SK-N-MC (cell line): ENCODE data around the gene DHX29.

Source experiments
- DNase-seq: peaks from one replicate; pipeline ENCODE4 v3.0.0-alpha.2; 2011; ENCODE audit warnings: low read depth, low spot score
- H3K27ac ChIP-seq: fragments of 200-600 bp; sonication (generic); 2 replicates; pipeline ENCODE4 v1.5.1; 2016; ENCODE audit warnings: mixed run types
- H3K36me3 ChIP-seq: fragments of 200-600 bp; sonication (generic); 2 replicates; pipeline ENCODE4 v1.6.1; 2017; ENCODE audit warnings: antibody characterized with exemption, low read length, mixed read lengths; ENCODE audit not compliant: insufficient read depth
- H3K4me3 ChIP-seq: fragments of 200-600 bp; sonication (generic); 2 replicates; pipeline ENCODE4 v1.5.1; 2016
- H3K9ac ChIP-seq: fragments of 200-600 bp; sonication (generic); 2 replicates; pipeline ENCODE4 v1.8.0; 2017; ENCODE audit warnings: mixed run types, mixed read lengths; ENCODE audit not compliant: insufficient read length
- H3K9me3 ChIP-seq: fragments of 200-600 bp; sonication (generic); 2 replicates; pipeline ENCODE4 v1.6.1; 2017; ENCODE audit warnings: low read depth, mild to moderate bottlenecking, antibody characterized with exemption, low read length, moderate library complexity, mixed read lengths
- EZH2 ChIP-seq: fragments of 200-600 bp; sonication (generic); IDR thresholded peaks from one replicate; pipeline ENCODE4 v1.6.1; 2017; ENCODE audit warnings: antibody characterized with exemption
- FOXP2 ChIP-seq: optimal IDR thresholded peaks from 2 replicates; pipeline ENCODE3; 2011; ENCODE audit warnings: mild to moderate bottlenecking, moderate library complexity; ENCODE audit not compliant: insufficient read depth; ENCODE audit errors: extremely low read length, control extremely low read depth
- POLR2AphosphoS5 ChIP-seq: IDR thresholded peaks from 2 replicates; pipeline ENCODE4 v1.6.1; 2012; ENCODE audit warnings: mild to moderate bottlenecking, low read depth, low read length, borderline replicate concordance

DHX29 gene

GRCh38 chr5:55226027-55226933 lies 81.2 kb downstream of the DHX29 start:
- no peak overlapping the region for H3K27ac ChIP-seq
- no peaks in the 10 kb centered on the region for H3K9me3 ChIP-seq
- peak overlapping the region; percentile 74 for H3K9ac ChIP-seq
- peak; percentile 32 for DNase-seq
- peak; percentile 45 for TF ChIP-seq POLR2AphosphoS5
- no peak for TF ChIP-seq FOXP2
- H3K4me3 ChIP-seq, result peak overlapping the region; percentile 92
- H3K36me3 ChIP-seq, result no peaks in the 10 kb centered on the region; the same call in 1 of the 2 replicates

GRCh38 chr5:55225346-55225745 lies 82.1 kb downstream of the DHX29 start:
- no peaks in the 10 kb centered on the region for H3K9me3 ChIP-seq
- no peak overlapping the region for H3K27ac ChIP-seq
- H3K9ac ChIP-seq, result no peak overlapping the region
- H3K4me3 ChIP-seq, result no peak overlapping the region
- no peak for DNase-seq
- TF ChIP-seq EZH2 (no peak), FOXP2 (no peak), POLR2AphosphoS5 (no peak)
- no peaks in the 10 kb centered on the region; the same call in 1 of the 2 replicates for H3K36me3 ChIP-seq

- Histone ChIP-seq H3K9ac (no peak overlapping the region), H3K27ac (no peak overlapping the region), H3K4me3 (no peak overlapping the region), H3K36me3 (no peaks in the 10 kb centered on the region; the same call in 1 of the 2 replicates), H3K9me3 (no peaks in the 10 kb centered on the region)
- no peak for TF ChIP-seq FOXP2
- no peak for TF ChIP-seq POLR2AphosphoS5
- TF ChIP-seq EZH2, result no peak
- no peak for DNase-seq
Observed at GRCh38 chr5:55223812-55224240, 83.7 kb downstream of the DHX29 start.

- DNase-seq, result no peak
- TF ChIP-seq POLR2AphosphoS5, result no peak
- TF ChIP-seq EZH2, result no peak
- TF ChIP-seq FOXP2, result no peak
- H3K9ac ChIP-seq, result no peak overlapping the region
- H3K4me3 ChIP-seq, result no peak overlapping the region
- no peaks in the 10 kb centered on the region; the same call in 1 of the 2 replicates for H3K36me3 ChIP-seq
- H3K9me3 ChIP-seq, result no peaks in the 10 kb centered on the region
- no peak overlapping the region for H3K27ac ChIP-seq
Observed at GRCh38 chr5:55222985-55223811, 84.3 kb downstream of the DHX29 start.

- TF ChIP-seq FOXP2 (no peak), EZH2 (no peak), POLR2AphosphoS5 (no peak)
- Histone ChIP-seq H3K9ac (no peak overlapping the region), H3K4me3 (no peak overlapping the region), H3K9me3 (no peaks in the 10 kb centered on the region), H3K36me3 (no peaks in the 10 kb centered on the region; the same call in 1 of the 2 replicates), H3K27ac (no peak overlapping the region)
- DNase-seq, result no peak
Observed at GRCh38 chr5:55222092-55222984, 85.2 kb downstream of the DHX29 start.

- no peaks in the 10 kb centered on the region; the same call in 1 of the 2 replicates for H3K36me3 ChIP-seq
- H3K27ac ChIP-seq, result no peak overlapping the region
- TF ChIP-seq FOXP2, result no peak
- TF ChIP-seq EZH2, result no peak
- TF ChIP-seq POLR2AphosphoS5, result no peak
- H3K4me3 ChIP-seq, result no peak overlapping the region
- H3K9ac ChIP-seq, result no peak overlapping the region
- DNase-seq, result no peak
- H3K9me3 ChIP-seq, result no peaks in the 10 kb centered on the region
Observed at GRCh38 chr5:55220433-55221185, 86.9 kb downstream of the DHX29 start.

- H3K27ac ChIP-seq, result no peak overlapping the region
- DNase-seq, result no peak
- TF ChIP-seq POLR2AphosphoS5 (no peak), FOXP2 (no peak), EZH2 (no peak)
Observed at GRCh38 chr5:55219770-55220169, 87.7 kb downstream of the DHX29 start.

More at GRCh38 chr5:55219770-55220169, 87.7 kb downstream of the DHX29 start:
- Histone ChIP-seq H3K36me3 (no peaks in the 10 kb centered on the region; the same call in 1 of the 2 replicates), H3K9me3 (no peaks in the 10 kb centered on the region), H3K4me3 (no peak overlapping the region), H3K9ac (no peak overlapping the region)
